ENCODE data around the gene C16orf96.

- TF ChIP-seq EZH2phosphoT487 (IDR thresholded peaks at IDR 0.05; ENCODE audit: insufficient read depth, low read depth) (no peak), EZH2 (IDR thresholded peaks at IDR 0.05; ENCODE audit: insufficient read depth, poor library complexity, severe bottlenecking) (no peak)
Measured at GRCh38 chr16:4640572-4641305, 84.6 kb downstream of the C16orf96 start.

Measured in GM23248 (cell line).